T-helper 2 cell treated with Interferon-gamma antibody and Interleukin-4, amounts not matched to agents 5 μg/mL and 100 μg/mL, for 36 hours (primary cell): Measurements from ENCODE around the gene PCNT.
A peak's percentile ranks its signal among the peaks of the same experiment; 100 is the strongest.
"Not testable (repeated sequence)": the region's sequence is repeated elsewhere in the genome, so short reads cannot be mapped to it uniquely, and the experiment has no call there.

ENCODE experiments used
- DNase-seq: peaks from one replicate; pipeline ENCODE4 v3.0.0; 2021; ENCODE audit warnings: low spot score
- H3K27ac Mint-ChIP-seq: one replicate; pipeline ENCODE4 v1.8.0; 2021; ENCODE audit warnings: mild to moderate bottlenecking, mixed read lengths
- H3K27me3 Mint-ChIP-seq: one replicate; pipeline ENCODE4 v1.8.0; 2021; ENCODE audit warnings: low read depth, mixed read lengths
- H3K36me3 Mint-ChIP-seq: one replicate; pipeline ENCODE4 v1.8.0; 2021; ENCODE audit warnings: low read depth, mixed read lengths
- H3K4me1 Mint-ChIP-seq: one replicate; pipeline ENCODE4 v1.8.0; 2021; ENCODE audit warnings: low read depth, mixed read lengths
- H3K4me3 Mint-ChIP-seq: one replicate; pipeline ENCODE4 v1.8.0; 2022; ENCODE audit warnings: mild to moderate bottlenecking, moderate library complexity, mixed read lengths
- H3K9me3 Mint-ChIP-seq: one replicate; pipeline ENCODE4 v1.8.0; 2021; ENCODE audit warnings: mixed read lengths

PCNT gene

GRCh38 chr21:46438241-46438640 is 114.3 kb downstream of the PCNT start:
- H3K27ac Mint-ChIP-seq, result no peak overlapping the region
- H3K36me3 Mint-ChIP-seq, result peaks cover 46% of the 10 kb centered on the region
- no peak for DNase-seq
- H3K4me1 Mint-ChIP-seq, result no peaks in the 10 kb centered on the region
- no peaks in the 10 kb centered on the region for H3K9me3 Mint-ChIP-seq
- H3K27me3 Mint-ChIP-seq, result no peaks in the 10 kb centered on the region
- no peak overlapping the region for H3K4me3 Mint-ChIP-seq

DNA sequence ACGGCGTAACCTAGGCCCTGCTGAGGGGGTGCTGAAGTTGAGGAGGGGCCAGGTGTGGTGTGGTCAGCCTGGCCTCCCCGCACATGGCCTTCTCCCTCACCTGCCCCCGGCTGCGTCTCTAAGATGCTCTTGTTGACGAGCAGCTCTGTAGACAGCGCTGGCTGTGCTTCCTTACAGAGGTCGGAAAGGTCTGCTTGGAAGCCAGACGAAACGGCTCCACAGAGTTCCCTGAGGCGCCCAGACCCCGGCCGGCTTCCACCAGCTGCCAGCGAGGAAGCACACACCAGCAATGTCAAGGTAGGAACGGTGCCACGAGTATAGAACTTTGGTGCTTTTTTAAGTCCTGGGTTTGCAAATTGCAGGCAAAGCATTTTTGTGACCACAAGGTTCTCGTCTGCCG is 116.0 kb downstream of the PCNT start:
- Mint-ChIP-seq H3K4me1 (no peaks in the 10 kb centered on the region), H3K27ac (no peak overlapping the region), H3K4me3 (no peak overlapping the region), H3K9me3 (no peaks in the 10 kb centered on the region), H3K27me3 (no peaks in the 10 kb centered on the region), H3K36me3 (peaks cover 46% of the 10 kb centered on the region)
- DNase-seq, result no peak

DNA sequence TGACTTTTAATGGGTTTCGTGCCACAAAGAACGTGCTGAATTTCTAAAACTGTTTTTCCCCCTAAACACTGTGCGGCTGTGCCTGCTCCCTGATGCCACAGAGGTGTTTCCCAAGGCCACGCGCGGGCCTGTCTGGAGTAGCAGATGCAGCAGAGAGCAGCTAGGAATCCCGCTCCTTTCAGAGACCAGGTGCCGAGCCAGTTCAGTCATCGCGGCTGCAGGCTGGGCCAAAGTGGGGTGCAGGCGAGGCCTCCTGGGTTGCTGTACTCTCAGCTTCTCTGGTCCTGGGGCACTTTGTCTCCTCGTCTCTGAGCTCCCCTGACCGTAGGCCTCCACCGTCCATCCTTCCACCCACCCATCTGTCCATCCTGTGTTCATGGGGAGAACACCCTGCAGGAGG is 117.4 kb downstream of the PCNT start:
- Mint-ChIP-seq H3K4me3 (no peak overlapping the region), H3K9me3 (no peaks in the 10 kb centered on the region), H3K4me1 (no peaks in the 10 kb centered on the region), H3K27ac (no peak overlapping the region), H3K27me3 (no peaks in the 10 kb centered on the region), H3K36me3 (peaks cover 49% of the 10 kb centered on the region)
- DNase-seq, result no peak

- H3K27ac Mint-ChIP-seq, result no peak overlapping the region
- H3K27me3 Mint-ChIP-seq, result no peaks in the 10 kb centered on the region
- no peaks in the 10 kb centered on the region for H3K4me1 Mint-ChIP-seq
- DNase-seq, result no peak
- H3K4me3 Mint-ChIP-seq, result no peak overlapping the region
- peaks cover 52% of the 10 kb centered on the region for H3K36me3 Mint-ChIP-seq
- H3K9me3 Mint-ChIP-seq, result no peaks in the 10 kb centered on the region
These were observed 118.1 kb downstream of the PCNT start for GRCh38 chr21:46441961-46442498.

DNA sequence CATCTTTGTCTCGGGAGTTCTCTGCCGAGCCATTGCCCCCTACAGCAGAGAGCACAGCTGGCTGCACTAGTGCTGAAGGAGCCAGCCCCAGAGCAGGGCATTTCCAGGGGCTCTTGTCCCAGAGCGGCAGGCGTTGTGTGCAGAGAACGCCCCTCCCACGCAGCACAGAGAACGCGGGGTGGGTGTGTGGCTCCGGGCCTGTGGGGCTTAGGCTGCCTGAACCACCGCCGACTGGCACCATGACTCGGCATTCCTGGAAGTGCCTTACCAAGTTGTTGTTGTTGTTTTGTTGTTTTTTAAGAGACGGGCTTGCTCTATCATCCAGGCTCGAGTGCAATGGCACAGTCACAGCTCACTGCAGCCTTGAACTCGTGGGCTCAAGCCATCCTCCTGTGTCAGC is 119.0 kb downstream of the PCNT start:
- H3K9me3 Mint-ChIP-seq, result peaks cover 5% of the 10 kb centered on the region
- H3K27ac Mint-ChIP-seq, result no peak overlapping the region
- no peak overlapping the region for H3K4me3 Mint-ChIP-seq
- H3K36me3 Mint-ChIP-seq, result peaks cover 51% of the 10 kb centered on the region
- DNase-seq, result no peak
- peaks cover 4% of the 10 kb centered on the region for H3K4me1 Mint-ChIP-seq
- no peaks in the 10 kb centered on the region for H3K27me3 Mint-ChIP-seq

GRCh38 chr21:46443910-46444309 is 120.0 kb downstream of the PCNT start:
- H3K27ac Mint-ChIP-seq, result no peak overlapping the region
- H3K36me3 Mint-ChIP-seq, result peaks cover 60% of the 10 kb centered on the region
- no peak for DNase-seq
- no peak overlapping the region for H3K4me3 Mint-ChIP-seq
- peaks cover 4% of the 10 kb centered on the region for H3K4me1 Mint-ChIP-seq
- H3K9me3 Mint-ChIP-seq, result peaks cover 11% of the 10 kb centered on the region
- H3K27me3 Mint-ChIP-seq, result no peaks in the 10 kb centered on the region

GRCh38 chr21:46448108-46448507 is 124.2 kb downstream of the PCNT start:
- no peak for DNase-seq
- Mint-ChIP-seq H3K27me3 (no peaks in the 10 kb centered on the region), H3K36me3 (peaks cover 46% of the 10 kb centered on the region), H3K9me3 (peaks cover 23% of the 10 kb centered on the region), H3K27ac (no peak overlapping the region), H3K4me1 (peaks cover 4% of the 10 kb centered on the region), H3K4me3 (no peak overlapping the region)

DNA sequence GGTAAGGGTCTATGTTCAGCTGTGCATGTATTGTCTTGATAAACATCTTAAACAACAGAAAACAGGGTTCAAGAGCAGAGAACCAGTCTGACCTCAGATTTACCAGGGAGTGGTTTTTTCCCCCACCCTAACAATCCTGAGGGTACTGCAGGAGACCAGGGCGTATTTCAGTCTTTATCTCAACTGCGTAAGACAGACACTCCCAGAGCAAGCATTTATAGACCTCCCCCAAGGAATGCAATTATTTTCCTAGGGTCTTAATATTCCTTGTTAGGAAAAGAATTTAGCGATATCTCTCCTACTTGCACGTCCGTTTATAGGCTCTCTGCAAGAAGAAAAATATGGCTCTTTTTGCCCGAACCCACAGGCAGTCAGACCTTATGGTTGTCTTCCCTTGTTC is 124.9 kb downstream of the PCNT start:
- H3K27me3 Mint-ChIP-seq, result not testable (repeated sequence)

DNA sequence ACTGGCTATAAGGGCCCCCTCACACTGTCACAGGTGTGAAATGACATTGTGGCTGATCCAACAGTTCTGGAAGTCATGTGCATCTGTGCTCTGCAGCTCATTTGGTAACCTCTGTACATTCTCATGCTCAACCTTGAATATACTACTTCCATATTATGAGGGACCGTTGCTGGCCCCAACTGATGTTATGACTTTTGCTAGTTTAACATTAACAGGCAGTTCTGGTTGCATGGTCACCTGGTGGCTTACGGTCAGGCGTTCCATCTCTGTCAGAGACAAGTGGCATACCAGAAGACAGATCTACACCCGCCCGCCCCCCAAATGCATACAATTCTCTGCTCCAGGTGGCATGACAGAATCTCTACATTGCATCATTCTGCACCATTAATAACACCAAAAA is 128.8 kb downstream of the PCNT start:
- Mint-ChIP-seq H3K27ac (no peak overlapping the region), H3K27me3 (no peaks in the 10 kb centered on the region), H3K9me3 (peaks cover 19% of the 10 kb centered on the region), H3K36me3 (peaks cover 46% of the 10 kb centered on the region), H3K4me3 (no peak overlapping the region), H3K4me1 (peaks cover 13% of the 10 kb centered on the region)
- DNase-seq, result no peak

More for the DNA sequence above, 124.9 kb downstream of the PCNT start:
- Mint-ChIP-seq H3K9me3 (peaks cover 23% of the 10 kb centered on the region), H3K36me3 (peaks cover 49% of the 10 kb centered on the region)
- H3K27ac Mint-ChIP-seq, H3K4me1 Mint-ChIP-seq, H3K4me3 Mint-ChIP-seq, DNase-seq: not testable (repeated sequence)

GRCh38 chr21:46454142-46454541 is 130.2 kb downstream of the PCNT start:
- Mint-ChIP-seq H3K4me3 (no peak overlapping the region), H3K9me3 (peaks cover 12% of the 10 kb centered on the region), H3K36me3 (peaks cover 36% of the 10 kb centered on the region), H3K27me3 (no peaks in the 10 kb centered on the region), H3K27ac (no peak overlapping the region), H3K4me1 (peaks cover 16% of the 10 kb centered on the region)
- DNase-seq, result no peak

DNA sequence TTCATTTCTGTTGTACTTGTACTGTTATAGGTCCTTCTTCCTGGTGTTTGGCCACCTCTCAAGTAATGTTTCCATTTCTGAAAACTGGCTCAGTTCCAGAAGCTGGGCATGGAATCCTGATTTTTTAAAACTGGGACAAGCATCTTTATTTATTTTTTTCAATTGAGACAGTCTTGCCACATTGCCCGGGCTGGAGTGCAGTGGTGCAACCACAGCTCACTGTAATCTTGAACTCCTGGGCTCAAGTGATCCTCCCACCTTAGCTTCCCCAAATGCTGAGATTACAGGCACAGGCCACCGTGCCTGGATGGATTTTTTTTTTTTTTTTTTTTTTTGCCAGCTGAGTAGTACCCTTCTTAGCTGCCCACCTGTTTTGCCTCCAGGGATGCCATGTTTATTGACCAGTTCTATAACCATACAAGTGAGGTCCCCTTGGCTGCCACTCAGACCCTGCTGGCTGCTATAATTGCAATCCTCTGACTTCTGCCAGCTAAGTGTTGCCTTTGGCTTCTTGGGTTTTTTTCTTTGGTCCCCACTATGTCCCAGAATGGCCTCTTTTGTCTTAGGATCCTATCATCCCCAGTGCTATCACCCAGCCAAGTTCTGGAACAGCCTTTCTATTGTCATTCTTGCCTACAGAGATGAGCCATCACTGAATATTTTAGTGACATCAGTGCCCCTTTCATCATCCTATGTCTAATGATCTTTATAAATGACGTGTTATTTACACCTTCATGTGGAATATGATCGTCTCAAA is 130.9 kb downstream of the PCNT start:
- Mint-ChIP-seq H3K27me3 (no peaks in the 10 kb centered on the region), H3K4me3 (no peak overlapping the region), H3K4me1 (peaks cover 17% of the 10 kb centered on the region)

DNA sequence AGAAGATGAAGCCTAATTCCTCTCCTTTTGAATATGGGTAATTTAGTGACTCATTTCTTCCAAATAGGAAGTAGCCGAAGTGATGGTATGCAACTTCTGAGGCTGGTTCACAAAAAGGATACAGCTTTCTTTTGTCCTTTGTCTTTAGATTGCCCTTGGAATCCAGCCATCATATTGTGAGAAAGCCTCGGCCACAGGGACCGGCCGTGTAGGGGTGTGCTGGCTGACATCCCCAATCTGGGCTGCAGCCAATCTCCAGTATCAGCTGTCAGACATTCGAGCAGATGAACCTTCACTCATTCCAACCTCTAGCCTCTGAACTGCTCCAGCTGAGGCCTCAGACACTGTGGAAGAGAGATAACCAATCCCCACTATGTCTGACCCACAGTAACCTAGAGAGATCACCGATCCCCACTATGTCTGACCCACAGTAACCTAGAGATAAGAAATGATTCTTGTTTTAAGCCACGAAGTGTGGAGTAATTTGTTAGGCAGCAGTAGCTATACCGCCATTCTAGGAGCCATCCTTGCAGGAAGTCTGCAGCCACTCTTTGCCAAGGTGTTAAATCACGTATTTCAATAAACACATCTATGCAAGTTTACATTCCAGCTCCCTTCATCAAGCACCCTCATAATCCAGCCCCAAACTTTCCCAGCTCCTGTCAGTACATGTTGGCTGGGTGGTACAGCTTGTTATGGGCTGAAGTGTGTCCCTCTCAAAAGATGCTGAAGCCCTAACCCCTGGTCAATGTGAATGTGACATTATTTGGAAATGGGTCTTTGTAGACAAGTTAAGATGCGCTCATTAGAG is 131.8 kb downstream of the PCNT start:
- peaks cover 24% of the 10 kb centered on the region for H3K4me1 Mint-ChIP-seq
- peaks cover 2% of the 10 kb centered on the region for H3K9me3 Mint-ChIP-seq
- no peaks in the 10 kb centered on the region for H3K27me3 Mint-ChIP-seq
- H3K4me3 Mint-ChIP-seq, result no peak overlapping the region
- H3K36me3 Mint-ChIP-seq, result peaks cover 25% of the 10 kb centered on the region
- DNase-seq, result no peak
- H3K27ac Mint-ChIP-seq, result no peak overlapping the region

More for the DNA sequence above, 130.9 kb downstream of the PCNT start:
- no peak for DNase-seq
- peaks cover 10% of the 10 kb centered on the region for H3K9me3 Mint-ChIP-seq
- H3K36me3 Mint-ChIP-seq, result peaks cover 34% of the 10 kb centered on the region
- H3K27ac Mint-ChIP-seq, result no peak overlapping the region

GRCh38 chr21:46456750-46457149 is 132.8 kb downstream of the PCNT start:
- Mint-ChIP-seq H3K4me1 (peaks cover 27% of the 10 kb centered on the region), H3K36me3 (peaks cover 22% of the 10 kb centered on the region), H3K4me3 (peak overlapping the region; percentile 38), H3K27me3 (no peaks in the 10 kb centered on the region), H3K9me3 (no peaks in the 10 kb centered on the region), H3K27ac (no peak overlapping the region)
- DNase-seq, result no peak

- no peak for DNase-seq
- Mint-ChIP-seq H3K36me3 (peaks cover 21% of the 10 kb centered on the region), H3K9me3 (no peaks in the 10 kb centered on the region), H3K4me3 (peak overlapping the region; percentile 91), H3K27ac (peak overlapping the region; percentile 93), H3K4me1 (peaks cover 27% of the 10 kb centered on the region), H3K27me3 (no peaks in the 10 kb centered on the region)
These were observed 133.9 kb downstream of the PCNT start for GRCh38 chr21:46457801-46458314.
